CD4-positive, alpha-beta T cell (primary cell): ENCODE data around the gene SFT2D1. TPM values are rescaled to one million over a fixed set of nuclear protein-coding genes. Genes with fewer than 3 reads are reported as not detected.
A peak's percentile ranks its signal among the peaks of the same experiment; 100 is the strongest.

Experiments used
- ATAC-seq: fragments of 200-7000 bp; cut with Tn5 transposase; one replicate; pipeline ENCODE4 v1.10.0; 2022; ENCODE audit warnings: mild to moderate bottlenecking; ENCODE audit not compliant: poor library complexity
- CTCF ChIA-PET: fragments of 350-600 bp; sonication (Branson Sonifier 250); formaldehyde crosslinking; loops from one replicate; lab custom pipeline; 2021; ENCODE audit warnings: antibody characterized with exemption, inconsistent platforms; lab: Charles Lee
- POLR2A ChIA-PET: fragments of 350-600 bp; sonication (Branson Sonifier 250); formaldehyde crosslinking; loops from one replicate; lab custom pipeline; 2021; ENCODE audit warnings: antibody characterized with exemption, inconsistent platforms; lab: Charles Lee
- DNase-seq, 14 experiments: peaks; one replicate each; pipeline ENCODE4 v3.0.0-alpha.2; 2013 to 2020; ENCODE audit warnings: mixed read lengths in 2 of 14
- H3K27ac ChIP-seq, 2 donors: one replicate each; pipeline versions ENCODE4 v1.5.1 to v1.7.0; 2013; ENCODE audit warnings: low read length in 2 of 2, low read depth in 1 of 2, mild to moderate bottlenecking in 1 of 2
- H3K27me3 ChIP-seq, 2 experiments: 1 replicate in 1 of 2; 2 replicates in 1 of 2; pipeline versions ENCODE4 v1.6.1 to v1.7.0; 2013; ENCODE audit warnings: low read length in 2 of 2, control low read depth in 1 of 2, mild to moderate bottlenecking in 1 of 2, moderate library complexity in 1 of 2; ENCODE audit not compliant: insufficient read depth in 2 of 2, control insufficient read depth in 1 of 2
- H3K36me3 ChIP-seq: one replicate; pipeline ENCODE4 v1.6.1; 2013; ENCODE audit warnings: low read length, control low read depth; ENCODE audit not compliant: insufficient read depth
- H3K4me1 ChIP-seq: one replicate; pipeline ENCODE4 v1.6.1; 2013; ENCODE audit warnings: low read length, control low read depth; ENCODE audit not compliant: insufficient read depth
- H3K4me3 ChIP-seq: one replicate; pipeline ENCODE4 v1.5.1; 2013; ENCODE audit warnings: mild to moderate bottlenecking, low read length, moderate library complexity
- H3K9me3 ChIP-seq, 2 experiments: 1 replicate in 1 of 2; 2 replicates in 1 of 2; pipeline versions ENCODE4 v1.6.1 to v1.7.0; 2013; ENCODE audit warnings: low read length in 2 of 2, mild to moderate bottlenecking in 2 of 2, control low read depth in 1 of 2, moderate library complexity in 1 of 2; ENCODE audit not compliant: control insufficient read depth in 1 of 2, insufficient read depth in 1 of 2
- H3K27ac Mint-ChIP-seq: one replicate; pipeline ENCODE4 v1.8.0; 2020; ENCODE audit warnings: mixed read lengths
- H3K27me3 Mint-ChIP-seq: one replicate; pipeline ENCODE4 v1.8.0; 2021; ENCODE audit warnings: mixed read lengths
- H3K36me3 Mint-ChIP-seq: one replicate; pipeline ENCODE4 v1.8.0; 2021; ENCODE audit warnings: low read depth, mixed read lengths
- H3K4me1 Mint-ChIP-seq: one replicate; pipeline ENCODE4 v1.8.0; 2021; ENCODE audit warnings: low read depth, mixed read lengths
- H3K4me3 Mint-ChIP-seq: one replicate; pipeline ENCODE4 v1.8.0; 2020; ENCODE audit warnings: mild to moderate bottlenecking, mixed read lengths
- H3K9me3 Mint-ChIP-seq: one replicate; pipeline ENCODE4 v1.8.0; 2020; ENCODE audit warnings: mixed read lengths
- intact Hi-C, 2 experiments: fragments of 100-400 bp; cut with DNase I in 1 of 2; cut with micrococcal nuclease in 1 of 2; formaldehyde crosslinking; loops; one replicate each; pipeline versions ENCODE4 v1.15.1 to v1.9.0; 2023 to 2025; cut with DNase I, micrococcal nuclease
- total RNA-seq, 174 experiments: library from RNA in 2 of 174; stranded (reverse) in 2 of 174; gene quantifications; one replicate each; pipeline ENCODE4 v1.2.3 and lab custom pipeline; 2021 to 2026
- TF ChIP-seq, protein P1 (sequence below): fragments of 200-600 bp; IDR thresholded peaks from one replicate; pipeline ENCODE4 v1.8.0; 2022; ENCODE audit warnings: antibody characterized with exemption, mild to moderate bottlenecking

The SFT2D1 gene
- total RNA-seq, 2 experiments from 2014 or later = 10.4 to 12.5 TPM

DNA sequence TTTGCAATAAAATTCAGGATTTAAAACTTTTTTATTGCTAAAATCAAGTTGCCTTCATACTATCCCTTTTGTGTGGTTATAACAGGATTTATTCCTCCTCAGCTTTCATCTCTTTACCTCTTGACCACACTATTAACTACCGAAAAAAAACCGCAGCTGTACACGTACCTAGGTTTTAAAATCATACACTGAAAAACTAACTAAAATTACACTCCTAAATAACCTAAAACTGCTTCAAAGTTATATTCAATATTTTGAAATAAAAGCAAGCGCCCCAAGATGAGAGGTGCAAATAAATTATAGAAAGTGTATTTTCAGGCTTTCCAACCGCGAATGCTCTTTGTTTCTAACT lies 39.0 kb upstream of the SFT2D1 start:
- POLR2A ChIA-PET = interaction anchor here (0.6 to 1.4 kb wide), 11 partner anchors 8 to 969 kb away, joined by 3 to 8 read pairs (median 3); partner anchors contain the start of genes RPS6KA2 and SFT2D1
- peak overlapping the region; percentile 98 for H3K4me3 Mint-ChIP-seq

GRCh38 chr6:166379800-166380199 lies 37.5 kb upstream of the SFT2D1 start:
- H3K27me3 Mint-ChIP-seq = no peaks in the 10 kb centered on the region
- peaks cover 14% of the 10 kb centered on the region for H3K4me1 Mint-ChIP-seq
- H3K4me3 Mint-ChIP-seq = peak overlapping the region; percentile 20
- no peak for DNase-seq
- H3K36me3 Mint-ChIP-seq = peaks cover 8% of the 10 kb centered on the region
- H3K27ac ChIP-seq = no peak overlapping the region
- no peak for ATAC-seq
- H3K36me3 ChIP-seq = no peaks in the 10 kb centered on the region
- H3K27me3 ChIP-seq = no peaks in the 10 kb centered on the region
- CTCF ChIA-PET = interaction anchor here (0.6 to 2.2 kb wide), 3 partner anchors 21 to 89 kb away, joined by 3 to 9 read pairs (median 5); no protein-coding TSS in a partner anchor
- no peaks in the 10 kb centered on the region for H3K9me3 ChIP-seq
- H3K9me3 Mint-ChIP-seq = no peaks in the 10 kb centered on the region
- POLR2A ChIA-PET = no interaction called here
- TF ChIP-seq, protein P1, sequence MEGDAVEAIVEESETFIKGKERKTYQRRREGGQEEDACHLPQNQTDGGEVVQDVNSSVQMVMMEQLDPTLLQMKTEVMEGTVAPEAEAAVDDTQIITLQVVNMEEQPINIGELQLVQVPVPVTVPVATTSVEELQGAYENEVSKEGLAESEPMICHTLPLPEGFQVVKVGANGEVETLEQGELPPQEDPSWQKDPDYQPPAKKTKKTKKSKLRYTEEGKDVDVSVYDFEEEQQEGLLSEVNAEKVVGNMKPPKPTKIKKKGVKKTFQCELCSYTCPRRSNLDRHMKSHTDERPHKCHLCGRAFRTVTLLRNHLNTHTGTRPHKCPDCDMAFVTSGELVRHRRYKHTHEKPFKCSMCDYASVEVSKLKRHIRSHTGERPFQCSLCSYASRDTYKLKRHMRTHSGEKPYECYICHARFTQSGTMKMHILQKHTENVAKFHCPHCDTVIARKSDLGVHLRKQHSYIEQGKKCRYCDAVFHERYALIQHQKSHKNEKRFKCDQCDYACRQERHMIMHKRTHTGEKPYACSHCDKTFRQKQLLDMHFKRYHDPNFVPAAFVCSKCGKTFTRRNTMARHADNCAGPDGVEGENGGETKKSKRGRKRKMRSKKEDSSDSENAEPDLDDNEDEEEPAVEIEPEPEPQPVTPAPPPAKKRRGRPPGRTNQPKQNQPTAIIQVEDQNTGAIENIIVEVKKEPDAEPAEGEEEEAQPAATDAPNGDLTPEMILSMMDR = no peak
- H3K4me3 ChIP-seq = no peak overlapping the region
- peaks cover 16% of the 10 kb centered on the region for H3K4me1 ChIP-seq
- H3K27ac Mint-ChIP-seq = no peak overlapping the region
- intact Hi-C loops = loop anchor here (5.0 kb wide), 5 partner anchors 37 to 618 kb away; partner anchors contain the start of genes CEP43 (in 1 of the 2) and SFT2D1 (in 1 of the 2)

More for the DNA sequence above, 39.0 kb upstream of the SFT2D1 start:
- Mint-ChIP-seq H3K27ac (peak overlapping the region; percentile 88), H3K9me3 (no peaks in the 10 kb centered on the region), H3K27me3 (no peaks in the 10 kb centered on the region), H3K36me3 (peaks cover 8% of the 10 kb centered on the region), H3K4me1 (peaks cover 14% of the 10 kb centered on the region)
- intact Hi-C loops = loop anchor here (1.0 to 5.0 kb wide), 7 partner anchors 36 to 616 kb away; partner anchors contain the start of genes CEP43 (in 1 of the 2) and SFT2D1 (in 1 of the 2)
- no peaks in the 10 kb centered on the region for H3K9me3 ChIP-seq
- ATAC-seq (no peak), DNase-seq (no peak)
- no peaks in the 10 kb centered on the region for H3K36me3 ChIP-seq
- H3K27ac ChIP-seq = no peak overlapping the region
- peak overlapping the region; percentile 66 for H3K4me3 ChIP-seq
- TF ChIP-seq, protein P1 = no peak
- no peaks in the 10 kb centered on the region for H3K27me3 ChIP-seq
- peaks cover 16% of the 10 kb centered on the region for H3K4me1 ChIP-seq
- CTCF ChIA-PET = interaction anchor here (0.6 to 2.1 kb wide), 12 partner anchors 10 to 246 kb away, joined by 3 to 11 read pairs (median 4); partner anchors contain the start of gene RPS6KA2

GRCh38 chr6:166379103-166379586 lies 36.8 kb upstream of the SFT2D1 start:
- no peak overlapping the region for H3K27ac ChIP-seq
- peaks cover 13% of the 10 kb centered on the region for H3K4me1 ChIP-seq
- H3K4me3 Mint-ChIP-seq = no peak overlapping the region
- no peaks in the 10 kb centered on the region for H3K36me3 ChIP-seq
- intact Hi-C loops = no loop called here
- H3K9me3 ChIP-seq = no peaks in the 10 kb centered on the region
- H3K4me3 ChIP-seq = no peak overlapping the region
- ATAC-seq (no peak), DNase-seq (no peak)
- ChIA-PET CTCF (interaction anchor here (1.7 to 2.2 kb wide), 2 partner anchors 22 to 66 kb away, joined by 5 to 9 read pairs; no protein-coding TSS in a partner anchor), POLR2A (no interaction called here)
- TF ChIP-seq, protein P1 = no peak
- peaks cover 8% of the 10 kb centered on the region for H3K36me3 Mint-ChIP-seq
- H3K9me3 Mint-ChIP-seq = no peaks in the 10 kb centered on the region
- H3K27me3 ChIP-seq = no peaks in the 10 kb centered on the region
- H3K27ac Mint-ChIP-seq = no peak overlapping the region
- H3K27me3 Mint-ChIP-seq = no peaks in the 10 kb centered on the region
- H3K4me1 Mint-ChIP-seq = peaks cover 9% of the 10 kb centered on the region
